HepG2 (cell line): Measurements from ENCODE around the gene TRIM8. TPM values are rescaled to one million over a fixed set of nuclear protein-coding genes. Genes with fewer than 3 reads are reported as not detected.

Experiments used
- CBX1 ChIP-seq: IDR thresholded peaks from one replicate; pipeline ENCODE4 v1.6.1; 2016; ENCODE audit warnings: antibody characterized with exemption, low read depth
- CC2D1A ChIP-seq: sonication (generic); formaldehyde crosslinking; IDR thresholded peaks from 2 replicates; pipeline ENCODE4 v1.8.1; 2023; ENCODE audit warnings: mild to moderate bottlenecking, missing genetic modification reagents
- DMAP1 ChIP-seq: IDR thresholded peaks from 2 replicates; pipeline ENCODE4 v1.6.1; 2016
- EED ChIP-seq: sonication (generic); formaldehyde crosslinking; IDR thresholded peaks from 2 replicates; pipeline ENCODE4 v1.5.0; 2020; ENCODE audit warnings: mild to moderate bottlenecking, missing genetic modification reagents
- IKZF4 ChIP-seq: sonication (generic); formaldehyde crosslinking; IDR thresholded peaks from 2 replicates; pipeline ENCODE4 v1.5.1; 2020; ENCODE audit warnings: borderline replicate concordance, mild to moderate bottlenecking, low read depth, missing genetic modification reagents; ENCODE audit errors: not compliant biosample characterization
- MED13 ChIP-seq: sonication (generic); formaldehyde crosslinking; IDR thresholded peaks from 2 replicates; pipeline ENCODE4 v1.5.0; 2020; ENCODE audit warnings: missing genetic modification reagents
- NBN ChIP-seq: fragments of 450-650 bp; conservative IDR thresholded peaks from 2 replicates; pipeline ENCODE4 v1.6.1; 2017
- NFYC ChIP-seq: IDR thresholded peaks from 2 replicates; pipeline ENCODE4 v1.6.1; 2016; ENCODE audit warnings: missing genetic modification reagents, missing compliant biosample characterization
- RFX5 ChIP-seq: IDR thresholded peaks from 2 replicates; pipeline ENCODE4 v1.6.1; 2011; ENCODE audit warnings: low read depth, low read length, improper control_type of control experiment
- SNRNP70 ChIP-seq: fragments of 200-400 bp; formaldehyde crosslinking; IDR thresholded peaks from 2 replicates; pipeline ENCODE4 v1.6.1; 2017; ENCODE audit warnings: mild to moderate bottlenecking, low read depth, low read length, moderate library complexity
- ZFAT ChIP-seq: sonication (generic); formaldehyde crosslinking; conservative IDR thresholded peaks from 2 replicates; pipeline ENCODE4 v1.8.1; 2023; ENCODE audit warnings: missing genetic modification reagents, inconsistent platforms
- ZNF235 ChIP-seq: sonication (generic); formaldehyde crosslinking; IDR thresholded peaks from 2 replicates; pipeline ENCODE4 v1.8.1; 2023; ENCODE audit warnings: mild to moderate bottlenecking, missing genetic modification reagents, borderline replicate concordance
- ZNF24 ChIP-seq: fragments of 450-650 bp; IDR thresholded peaks from 2 replicates; pipeline ENCODE4 v1.6.1; 2017; ENCODE audit warnings: antibody characterized with exemption, mild to moderate bottlenecking
- ZNF510 ChIP-seq: sonication (generic); formaldehyde crosslinking; IDR thresholded peaks from 2 replicates; pipeline ENCODE4 v1.4.0; 2020; ENCODE audit warnings: low read depth, mild to moderate bottlenecking, missing genetic modification reagents
- ZNF605 ChIP-seq: sonication (generic); formaldehyde crosslinking; IDR thresholded peaks from 2 replicates; pipeline ENCODE4 v1.8.0; 2022; ENCODE audit warnings: mild to moderate bottlenecking, missing genetic modification reagents
- ZNF747 ChIP-seq: sonication (generic); formaldehyde crosslinking; IDR thresholded peaks from 2 replicates; pipeline ENCODE4 v1.8.1; 2023; ENCODE audit warnings: missing genetic modification reagents, mild to moderate bottlenecking, borderline replicate concordance
- polyA plus RNA-seq, 8 experiments: library from polyadenylated mRNA; depleted of rRNA in 3 of 8; stranded (reverse) in 7 of 8; unstranded in 1 of 8; fragments of >200 nt; fragmentation: Illumina TruSeq in 4 of 8; extraction: Trizol in 4 of 8; gene quantifications; 2 replicates each; pipeline versions ENCODE4 v1.2.1 to v1.2.3, GENCODE V29; 2011 to 2016; ENCODE audit warnings: low read depth in 4 of 8, missing spikeins in 1 of 8, mixed read lengths in 1 of 8; ENCODE audit not compliant: insufficient read depth in 1 of 8
- total RNA-seq, 5 experiments: library from RNA; depleted of rRNA; stranded (reverse); fragments of >200 nt; fragmentation: Illumina TruSeq; extraction: Trizol; gene quantifications; 2 replicates each; pipeline ENCODE4 v1.2.3, GENCODE V29; 2016; ENCODE audit warnings: low read depth in 1 of 5
- TF ChIP-seq, protein P1 (sequence below): sonication (generic); formaldehyde crosslinking; IDR thresholded peaks from 2 replicates; pipeline ENCODE4 v1.8.1; 2022; ENCODE audit warnings: mild to moderate bottlenecking, missing genetic modification reagents
- TF ChIP-seq, protein P2 (sequence below): sonication (generic); formaldehyde crosslinking; IDR thresholded peaks from 2 replicates; pipeline ENCODE4 v1.4.0; 2020; ENCODE audit warnings: missing genetic modification reagents, borderline replicate concordance
- TF ChIP-seq, protein P3 (sequence below), 2 experiments: sonication (generic) in 1 of 2; formaldehyde crosslinking in 1 of 2; IDR thresholded peaks; 2 replicates each; pipeline versions ENCODE4 v1.6.1 to v1.9.0; 2014 to 2022; ENCODE audit warnings: antibody characterized with exemption in 1 of 2, borderline replicate concordance in 1 of 2, inconsistent platforms in 1 of 2, low read depth in 1 of 2, missing genetic modification reagents in 1 of 2
- TF ChIP-seq, protein P4 (sequence below): sonication (generic); formaldehyde crosslinking; IDR thresholded peaks from 2 replicates; pipeline ENCODE4 v1.4.0; 2020; ENCODE audit warnings: low read depth, mild to moderate bottlenecking, missing genetic modification reagents

Gene TRIM8
- total and polyA plus RNA-seq, 2 of the 13 experiments (the other 11 are each of a cell fraction or from before 2014, with no cell fraction given): 38.9 to 66.5 TPM

DNA sequence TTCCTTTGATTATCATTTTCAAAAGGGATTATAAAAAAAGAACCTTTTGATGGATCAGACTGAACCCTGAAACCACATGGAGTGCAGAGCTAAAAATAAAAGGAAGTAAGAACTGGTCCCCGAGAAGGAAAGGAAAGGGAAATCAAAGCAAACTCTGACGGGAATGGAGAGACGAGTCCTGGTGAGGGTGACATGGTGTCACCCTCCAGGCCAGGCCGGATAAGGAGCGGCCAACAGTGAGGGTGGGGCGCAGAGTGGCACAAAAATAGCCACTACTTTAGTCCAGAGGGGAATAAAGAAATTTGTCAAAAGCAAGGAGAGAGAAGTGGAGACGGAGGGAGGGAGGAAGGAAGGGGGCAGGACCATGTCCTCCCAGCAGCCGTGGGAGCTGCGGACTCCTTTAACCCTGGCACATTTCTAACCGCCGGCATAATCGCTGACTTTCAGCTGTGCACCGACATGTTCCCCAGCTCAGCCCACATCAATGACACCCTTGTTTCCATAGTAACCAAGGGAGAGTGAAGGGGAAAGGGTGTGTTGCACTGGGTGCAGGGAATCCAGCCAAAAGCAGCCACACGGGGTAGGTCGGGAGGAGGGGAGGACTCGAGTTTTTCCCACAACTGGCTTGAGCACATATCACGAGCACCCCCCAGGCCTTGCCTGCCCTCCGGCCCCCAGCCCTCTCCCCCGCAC is 29.7 kb downstream of the TRIM8 start (continued):
- TF ChIP-seq NFYC (CRISPR knock-in tag): no peak
- no peak for TF ChIP-seq ZNF510 (CRISPR knock-in tag)
- TF ChIP-seq, protein P1, sequence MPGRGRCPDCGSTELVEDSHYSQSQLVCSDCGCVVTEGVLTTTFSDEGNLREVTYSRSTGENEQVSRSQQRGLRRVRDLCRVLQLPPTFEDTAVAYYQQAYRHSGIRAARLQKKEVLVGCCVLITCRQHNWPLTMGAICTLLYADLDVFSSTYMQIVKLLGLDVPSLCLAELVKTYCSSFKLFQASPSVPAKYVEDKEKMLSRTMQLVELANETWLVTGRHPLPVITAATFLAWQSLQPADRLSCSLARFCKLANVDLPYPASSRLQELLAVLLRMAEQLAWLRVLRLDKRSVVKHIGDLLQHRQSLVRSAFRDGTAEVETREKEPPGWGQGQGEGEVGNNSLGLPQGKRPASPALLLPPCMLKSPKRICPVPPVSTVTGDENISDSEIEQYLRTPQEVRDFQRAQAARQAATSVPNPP (CRISPR knock-in tag): no peak
- no peak for TF ChIP-seq IKZF4 (CRISPR knock-in tag)
- TF ChIP-seq RFX5: peak; percentile 95
- no peak for TF ChIP-seq ZNF24
- no peak for TF ChIP-seq SNRNP70
- no peak for TF ChIP-seq EED (CRISPR knock-in tag)
- TF ChIP-seq, protein P2, sequence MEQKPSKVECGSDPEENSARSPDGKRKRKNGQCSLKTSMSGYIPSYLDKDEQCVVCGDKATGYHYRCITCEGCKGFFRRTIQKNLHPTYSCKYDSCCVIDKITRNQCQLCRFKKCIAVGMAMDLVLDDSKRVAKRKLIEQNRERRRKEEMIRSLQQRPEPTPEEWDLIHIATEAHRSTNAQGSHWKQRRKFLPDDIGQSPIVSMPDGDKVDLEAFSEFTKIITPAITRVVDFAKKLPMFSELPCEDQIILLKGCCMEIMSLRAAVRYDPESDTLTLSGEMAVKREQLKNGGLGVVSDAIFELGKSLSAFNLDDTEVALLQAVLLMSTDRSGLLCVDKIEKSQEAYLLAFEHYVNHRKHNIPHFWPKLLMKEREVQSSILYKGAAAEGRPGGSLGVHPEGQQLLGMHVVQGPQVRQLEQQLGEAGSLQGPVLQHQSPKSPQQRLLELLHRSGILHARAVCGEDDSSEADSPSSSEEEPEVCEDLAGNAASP: no peak
- TF ChIP-seq ZNF605: no peak
- TF ChIP-seq, protein P3, sequence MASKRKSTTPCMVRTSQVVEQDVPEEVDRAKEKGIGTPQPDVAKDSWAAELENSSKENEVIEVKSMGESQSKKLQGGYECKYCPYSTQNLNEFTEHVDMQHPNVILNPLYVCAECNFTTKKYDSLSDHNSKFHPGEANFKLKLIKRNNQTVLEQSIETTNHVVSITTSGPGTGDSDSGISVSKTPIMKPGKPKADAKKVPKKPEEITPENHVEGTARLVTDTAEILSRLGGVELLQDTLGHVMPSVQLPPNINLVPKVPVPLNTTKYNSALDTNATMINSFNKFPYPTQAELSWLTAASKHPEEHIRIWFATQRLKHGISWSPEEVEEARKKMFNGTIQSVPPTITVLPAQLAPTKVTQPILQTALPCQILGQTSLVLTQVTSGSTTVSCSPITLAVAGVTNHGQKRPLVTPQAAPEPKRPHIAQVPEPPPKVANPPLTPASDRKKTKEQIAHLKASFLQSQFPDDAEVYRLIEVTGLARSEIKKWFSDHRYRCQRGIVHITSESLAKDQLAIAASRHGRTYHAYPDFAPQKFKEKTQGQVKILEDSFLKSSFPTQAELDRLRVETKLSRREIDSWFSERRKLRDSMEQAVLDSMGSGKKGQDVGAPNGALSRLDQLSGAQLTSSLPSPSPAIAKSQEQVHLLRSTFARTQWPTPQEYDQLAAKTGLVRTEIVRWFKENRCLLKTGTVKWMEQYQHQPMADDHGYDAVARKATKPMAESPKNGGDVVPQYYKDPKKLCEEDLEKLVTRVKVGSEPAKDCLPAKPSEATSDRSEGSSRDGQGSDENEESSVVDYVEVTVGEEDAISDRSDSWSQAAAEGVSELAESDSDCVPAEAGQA (IDR thresholded peaks at IDR 0.05; ENCODE audit: low read depth): peak; percentile 12; the same call in 1 of the 2 replicates
- TF ChIP-seq, protein P3 (CRISPR knock-in tag; IDR thresholded peaks at IDR 0.05; ENCODE audit: borderline replicate concordance): no peak
- no peak for TF ChIP-seq ZFAT
- no peak for TF ChIP-seq NBN
- TF ChIP-seq, protein P4, sequence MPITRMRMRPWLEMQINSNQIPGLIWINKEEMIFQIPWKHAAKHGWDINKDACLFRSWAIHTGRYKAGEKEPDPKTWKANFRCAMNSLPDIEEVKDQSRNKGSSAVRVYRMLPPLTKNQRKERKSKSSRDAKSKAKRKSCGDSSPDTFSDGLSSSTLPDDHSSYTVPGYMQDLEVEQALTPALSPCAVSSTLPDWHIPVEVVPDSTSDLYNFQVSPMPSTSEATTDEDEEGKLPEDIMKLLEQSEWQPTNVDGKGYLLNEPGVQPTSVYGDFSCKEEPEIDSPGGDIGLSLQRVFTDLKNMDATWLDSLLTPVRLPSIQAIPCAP (CRISPR knock-in tag): no peak
- no peak for TF ChIP-seq MED13 (CRISPR knock-in tag)
- TF ChIP-seq ZNF747 (CRISPR knock-in tag): no peak
- no peak for TF ChIP-seq DMAP1 (CRISPR knock-in tag)
- TF ChIP-seq CC2D1A (CRISPR knock-in tag): no peak
- TF ChIP-seq CBX1: no peak
- TF ChIP-seq ZNF235 (CRISPR knock-in tag): no peak
